ENCODE results near the gene OPN3. TPM values are rescaled to one million over a fixed set of nuclear protein-coding genes. Genes with fewer than 3 reads are reported as not detected.

Gene OPN3
- total RNA-seq, 1 donor from 2014 or later: 36.5 TPM

GRCh38 chr1:241654019-241654418 is 13.8 kb upstream of the OPN3 start:
- no peak for ATAC-seq
- H3K36me3 ChIP-seq: no peaks in the 10 kb centered on the region
- no peaks in the 10 kb centered on the region for H3K4me1 ChIP-seq
- intact Hi-C loops (cut with DNase I): no loop called here
- no peak for TF ChIP-seq CTCF (IDR thresholded peaks at IDR 0.05)
- H3K27ac ChIP-seq: no peak overlapping the region
- no peak for DNase-seq
- H3K9me3 ChIP-seq: no peaks in the 10 kb centered on the region
- H3K27me3 ChIP-seq (ENCODE audit: low read depth): no peaks in the 10 kb centered on the region
- H3K4me3 ChIP-seq: no peak overlapping the region

- no peaks in the 10 kb centered on the region for H3K4me1 ChIP-seq
- intact Hi-C loops (cut with DNase I): no loop called here
- H3K27ac ChIP-seq: no peak within 1 kb of the TSS
- H3K9me3 ChIP-seq: no peaks in the 10 kb centered on the region
- ATAC-seq (no peak), DNase-seq (no peak)
- H3K27me3 ChIP-seq (ENCODE audit: low read depth): no peaks in the 10 kb centered on the region
- no peak within 1 kb of the TSS for H3K4me3 ChIP-seq
- no peaks in the 10 kb centered on the region for H3K36me3 ChIP-seq
- no peak for TF ChIP-seq CTCF (IDR thresholded peaks at IDR 0.05)
Observed at GRCh38 chr1:241652012-241652411, 11.8 kb upstream of the OPN3 start, which contains the start of gene WDR64. WDR64 (plus strand) TSS chr1:241652281; CDS start chr1:241652485, 204 bp downstream.

GRCh38 chr1:241648159-241648558 is 8.0 kb upstream of the OPN3 start:
- Histone ChIP-seq H3K27ac (no peak overlapping the region), H3K4me1 (no peaks in the 10 kb centered on the region), H3K9me3 (no peaks in the 10 kb centered on the region), H3K4me3 (no peak overlapping the region), H3K36me3 (no peaks in the 10 kb centered on the region), H3K27me3 (ENCODE audit: low read depth) (no peaks in the 10 kb centered on the region)
- no peak for DNase-seq
- intact Hi-C loops (cut with DNase I): no loop called here
- TF ChIP-seq CTCF (IDR thresholded peaks at IDR 0.05): no peak
- no peak for ATAC-seq

GRCh38 chr1:241647658-241648057 is 7.5 kb upstream of the OPN3 start:
- no peaks in the 10 kb centered on the region for H3K36me3 ChIP-seq
- ATAC-seq: no peak
- H3K27me3 ChIP-seq (ENCODE audit: low read depth): no peaks in the 10 kb centered on the region
- no peak for DNase-seq
- no peak overlapping the region for H3K4me3 ChIP-seq
- no peaks in the 10 kb centered on the region for H3K4me1 ChIP-seq
- H3K27ac ChIP-seq: no peak overlapping the region
- no peaks in the 10 kb centered on the region for H3K9me3 ChIP-seq
- intact Hi-C loops (cut with DNase I): no loop called here
- no peak for TF ChIP-seq CTCF (IDR thresholded peaks at IDR 0.05)

GRCh38 chr1:241646201-241646600 is 6.0 kb upstream of the OPN3 start:
- Histone ChIP-seq H3K27me3 (ENCODE audit: low read depth) (no peaks in the 10 kb centered on the region), H3K36me3 (no peaks in the 10 kb centered on the region), H3K4me1 (no peaks in the 10 kb centered on the region), H3K4me3 (no peak overlapping the region), H3K9me3 (no peaks in the 10 kb centered on the region), H3K27ac (no peak overlapping the region)
- intact Hi-C loops (cut with DNase I): no loop called here
- no peak for DNase-seq
- no peak for TF ChIP-seq CTCF (IDR thresholded peaks at IDR 0.05)
- no peak for ATAC-seq

GRCh38 chr1:241645199-241645598 is 5.0 kb upstream of the OPN3 start:
- Histone ChIP-seq H3K27ac (no peak overlapping the region), H3K4me1 (peaks cover 4% of the 10 kb centered on the region), H3K27me3 (ENCODE audit: low read depth) (no peaks in the 10 kb centered on the region), H3K4me3 (no peak overlapping the region), H3K36me3 (no peaks in the 10 kb centered on the region), H3K9me3 (no peaks in the 10 kb centered on the region)
- intact Hi-C loops (cut with DNase I): no loop called here
- ATAC-seq (no peak), DNase-seq (no peak)
- TF ChIP-seq CTCF (IDR thresholded peaks at IDR 0.05): no peak
